PC-9 (cell line): ENCODE measurements around the gene LRRC32. TPM values are rescaled to one million over a fixed set of nuclear protein-coding genes. Genes with fewer than 3 reads are reported as not detected.

Source experiments
- BruUV-seq: library from RNA; stranded (reverse); fragments of 400-500 nt; replicated peaks from 2 replicates; lab custom pipeline; 2021; lab: Mats Ljungman, UMichigan
- CTCF ChIA-PET: fragments of 300-600 bp; sonication (Branson Sonifier 250); formaldehyde crosslinking; loops from one replicate; lab custom pipeline; 2022; ENCODE audit warnings: antibody characterized with exemption; lab: Charles Lee
- POLR2A ChIA-PET: fragments of 300-600 bp; sonication (Branson Sonifier 250); formaldehyde crosslinking; loops from one replicate; lab custom pipeline; 2022; ENCODE audit warnings: antibody characterized with exemption; ENCODE audit not compliant: unreplicated experiment; lab: Charles Lee
- DNase-seq, 2 experiments: peaks; one replicate each; pipeline versions ENCODE4 v3.0.0 to v3.0.0-alpha.2; 2015 to 2022; ENCODE audit warnings: mixed read lengths in 1 of 2
- H2AFZ ChIP-seq: fragments of 200-600 bp; sonication (generic); 2 replicates; pipeline ENCODE4 v1.8.1; 2017; ENCODE audit warnings: antibody characterized with exemption
- H3F3A ChIP-seq: fragments of 200-600 bp; sonication (generic); 2 replicates; pipeline ENCODE4 v1.8.1; 2017; ENCODE audit warnings: antibody characterized with exemption, mild to moderate bottlenecking, low read depth; ENCODE audit not compliant: insufficient read depth
- H3K27ac ChIP-seq: fragments of 200-600 bp; sonication (generic); 2 replicates; pipeline ENCODE4 v1.6.1; 2016; ENCODE audit warnings: mixed run types
- H3K27me3 ChIP-seq: fragments of 200-600 bp; sonication (generic); 2 replicates; pipeline ENCODE4 v1.6.1; 2016; ENCODE audit warnings: low read depth, mixed run types; ENCODE audit not compliant: insufficient read depth
- H3K36me3 ChIP-seq: fragments of 200-600 bp; sonication (generic); 2 replicates; pipeline ENCODE4 v1.6.1; 2016; ENCODE audit warnings: low read depth, mixed run types
- H3K4me1 ChIP-seq: fragments of 200-600 bp; sonication (generic); replicated peaks from 2 replicates; pipeline ENCODE4 v1.6.1; 2016; ENCODE audit warnings: mixed run types; ENCODE audit not compliant: insufficient read depth
- H3K4me2 ChIP-seq: fragments of 200-600 bp; sonication (generic); 2 replicates; pipeline ENCODE4 v1.6.1; 2017; ENCODE audit warnings: mixed run types
- H3K4me3 ChIP-seq: fragments of 200-600 bp; sonication (generic); 2 replicates; pipeline ENCODE4 v1.6.1; 2016; ENCODE audit warnings: mixed run types
- H3K79me2 ChIP-seq: fragments of 200-600 bp; sonication (generic); 2 replicates; pipeline ENCODE4 v1.6.1; 2017; ENCODE audit warnings: low read depth, mixed run types
- H3K9me2 ChIP-seq: fragments of 200-600 bp; sonication (generic); 2 replicates; pipeline ENCODE4 v1.8.1; 2017; ENCODE audit warnings: mild to moderate bottlenecking; ENCODE audit not compliant: insufficient read depth
- H3K9me3 ChIP-seq: fragments of 200-600 bp; sonication (generic); 2 replicates; pipeline ENCODE4 v1.8.1; 2016; ENCODE audit warnings: low read depth; ENCODE audit not compliant: insufficient read depth
- H4K20me1 ChIP-seq: fragments of 200-600 bp; sonication (generic); 2 replicates; pipeline ENCODE4 v1.8.1; 2017; ENCODE audit not compliant: insufficient read depth
- EZH2 ChIP-seq: fragments of 200-600 bp; sonication (generic); IDR thresholded peaks from 2 replicates; pipeline ENCODE4 v1.8.0; 2017; ENCODE audit warnings: antibody characterized with exemption, low read depth
- intact Hi-C: fragments of 100-400 bp; cut with micrococcal nuclease; formaldehyde crosslinking; loops from one replicate; pipeline ENCODE4 v1.10.0; 2022; ENCODE audit not compliant: unreplicated experiment
- total RNA-seq: library from RNA; stranded (reverse); gene quantifications from 2 replicates; pipeline ENCODE4 v1.2.3, GENCODE V29; 2021
- TF ChIP-seq, protein P1 (sequence below): fragments of 200-600 bp; sonication (generic); conservative IDR thresholded peaks from 2 replicates; pipeline ENCODE4 v1.6.1; 2017; ENCODE audit warnings: mixed run types, antibody characterized with exemption, mild to moderate bottlenecking, moderate library complexity

Gene LRRC32
- total RNA-seq, 1 experiment from 2014 or later, result not detected

GRCh38 chr11:76614471-76615179, 55.9 kb downstream of the LRRC32 start:
- CTCF ChIA-PET, result no interaction called here
- Histone ChIP-seq H3K4me3 (no peak overlapping the region), H3F3A (no peaks in the 10 kb centered on the region), H3K79me2 (no peaks in the 10 kb centered on the region), H3K4me1 (no peaks in the 10 kb centered on the region), H3K4me2 (no peak overlapping the region), H3K27me3 (peaks cover 4% of the 10 kb centered on the region; the same call in 1 of the 2 replicates), H3K36me3 (no peaks in the 10 kb centered on the region), H3K9me3 (no peaks in the 10 kb centered on the region), H3K27ac (no peak overlapping the region), H4K20me1 (no peaks in the 10 kb centered on the region), H2AFZ (no peak overlapping the region), H3K9me2 (no peaks in the 10 kb centered on the region)
- no TSS peak for BruUV-seq
- no peak for DNase-seq
- TF ChIP-seq EZH2, result no peak
- TF ChIP-seq, protein P1, sequence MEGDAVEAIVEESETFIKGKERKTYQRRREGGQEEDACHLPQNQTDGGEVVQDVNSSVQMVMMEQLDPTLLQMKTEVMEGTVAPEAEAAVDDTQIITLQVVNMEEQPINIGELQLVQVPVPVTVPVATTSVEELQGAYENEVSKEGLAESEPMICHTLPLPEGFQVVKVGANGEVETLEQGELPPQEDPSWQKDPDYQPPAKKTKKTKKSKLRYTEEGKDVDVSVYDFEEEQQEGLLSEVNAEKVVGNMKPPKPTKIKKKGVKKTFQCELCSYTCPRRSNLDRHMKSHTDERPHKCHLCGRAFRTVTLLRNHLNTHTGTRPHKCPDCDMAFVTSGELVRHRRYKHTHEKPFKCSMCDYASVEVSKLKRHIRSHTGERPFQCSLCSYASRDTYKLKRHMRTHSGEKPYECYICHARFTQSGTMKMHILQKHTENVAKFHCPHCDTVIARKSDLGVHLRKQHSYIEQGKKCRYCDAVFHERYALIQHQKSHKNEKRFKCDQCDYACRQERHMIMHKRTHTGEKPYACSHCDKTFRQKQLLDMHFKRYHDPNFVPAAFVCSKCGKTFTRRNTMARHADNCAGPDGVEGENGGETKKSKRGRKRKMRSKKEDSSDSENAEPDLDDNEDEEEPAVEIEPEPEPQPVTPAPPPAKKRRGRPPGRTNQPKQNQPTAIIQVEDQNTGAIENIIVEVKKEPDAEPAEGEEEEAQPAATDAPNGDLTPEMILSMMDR, result no peak
- intact Hi-C loops, result no loop called here
- POLR2A ChIA-PET, result no interaction called here

GRCh38 chr11:76613901-76614300, 56.6 kb downstream of the LRRC32 start:
- H3K9me3 ChIP-seq, result no peaks in the 10 kb centered on the region
- H3F3A ChIP-seq, result no peaks in the 10 kb centered on the region
- no peak overlapping the region for H2AFZ ChIP-seq
- no peaks in the 10 kb centered on the region for H3K79me2 ChIP-seq
- no peak overlapping the region for H3K4me2 ChIP-seq
- no peaks in the 10 kb centered on the region for H3K4me1 ChIP-seq
- H3K27ac ChIP-seq, result no peak overlapping the region
- intact Hi-C loops, result no loop called here
- DNase-seq, result no peak
- no peaks in the 10 kb centered on the region for H4K20me1 ChIP-seq
- H3K9me2 ChIP-seq, result no peaks in the 10 kb centered on the region
- H3K4me3 ChIP-seq, result no peak overlapping the region
- TF ChIP-seq, protein P1, result no peak
- no peak for TF ChIP-seq EZH2
- POLR2A ChIA-PET, result no interaction called here
- peaks cover 4% of the 10 kb centered on the region; the same call in 1 of the 2 replicates for H3K27me3 ChIP-seq
- H3K36me3 ChIP-seq, result no peaks in the 10 kb centered on the region
- CTCF ChIA-PET, result no interaction called here
- BruUV-seq, result no TSS peak

GRCh38 chr11:76612226-76612625, 58.3 kb downstream of the LRRC32 start:
- Histone ChIP-seq H3K9me2 (no peaks in the 10 kb centered on the region), H4K20me1 (no peaks in the 10 kb centered on the region), H3K4me2 (no peak overlapping the region), H3K4me1 (no peaks in the 10 kb centered on the region), H3K27ac (no peak overlapping the region), H3K79me2 (no peaks in the 10 kb centered on the region), H3K36me3 (no peaks in the 10 kb centered on the region), H3F3A (no peaks in the 10 kb centered on the region), H3K4me3 (no peak overlapping the region), H2AFZ (no peak overlapping the region), H3K27me3 (no peaks in the 10 kb centered on the region; the same call in 1 of the 2 replicates), H3K9me3 (no peaks in the 10 kb centered on the region)
- CTCF ChIA-PET, result no interaction called here
- BruUV-seq, result no TSS peak
- intact Hi-C loops, result no loop called here
- DNase-seq, result no peak
- POLR2A ChIA-PET, result no interaction called here
- TF ChIP-seq, protein P1, result no peak
- TF ChIP-seq EZH2, result no peak
